Fibroblast of skin of left quadriceps (primary cell): ENCODE results near the gene PWWP2A.
"Not testable (repeated sequence)": the region's sequence is repeated elsewhere in the genome, so short reads cannot be mapped to it uniquely, and the experiment has no call there.

Experiments used
- DNase-seq, 2 experiments: peaks; one replicate each; pipeline ENCODE4 v3.0.0-alpha.2; 2013; ENCODE audit warnings: low read depth in 2 of 2

PWWP2A gene

DNA sequence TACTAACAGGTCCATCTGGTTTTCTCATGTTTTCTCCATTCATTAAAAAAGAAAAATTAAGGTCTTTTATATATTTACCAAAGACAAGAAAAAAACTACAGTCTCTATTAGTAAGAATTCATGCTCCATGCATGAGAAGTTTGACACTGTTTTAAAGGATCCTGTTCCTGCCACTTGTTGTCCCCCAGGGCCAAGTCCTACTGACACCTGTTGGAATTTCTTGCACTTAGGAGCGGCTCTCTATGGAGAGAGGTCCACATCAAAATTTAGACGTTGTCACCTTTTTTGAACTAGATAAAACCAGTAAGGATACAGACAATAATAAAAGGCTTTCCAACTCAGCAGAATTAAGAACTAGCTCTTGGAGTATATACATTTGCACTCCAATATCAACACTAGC lies 42.3 kb downstream of the PWWP2A start:
- DNase-seq, result no peak

DNA sequence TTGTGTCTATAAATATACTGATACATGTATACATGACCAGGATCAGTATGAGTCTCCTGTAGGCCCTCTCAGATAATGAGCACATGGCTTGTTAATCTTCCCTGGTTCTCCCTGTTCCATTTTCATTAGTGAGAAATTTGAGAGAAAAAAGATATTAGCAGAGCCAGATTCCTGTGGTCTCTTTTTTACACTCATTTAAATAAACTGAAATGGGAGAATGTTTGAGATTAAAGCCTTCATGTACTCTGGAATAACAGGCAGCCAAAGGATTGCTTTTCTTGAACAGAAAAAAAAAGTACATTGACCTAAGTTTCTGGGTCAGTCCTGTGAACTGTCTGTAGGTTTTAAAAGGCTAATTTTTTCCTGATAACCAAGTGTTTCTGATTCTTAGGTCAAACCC lies 44.2 kb downstream of the PWWP2A start:
- DNase-seq, result no peak

DNA sequence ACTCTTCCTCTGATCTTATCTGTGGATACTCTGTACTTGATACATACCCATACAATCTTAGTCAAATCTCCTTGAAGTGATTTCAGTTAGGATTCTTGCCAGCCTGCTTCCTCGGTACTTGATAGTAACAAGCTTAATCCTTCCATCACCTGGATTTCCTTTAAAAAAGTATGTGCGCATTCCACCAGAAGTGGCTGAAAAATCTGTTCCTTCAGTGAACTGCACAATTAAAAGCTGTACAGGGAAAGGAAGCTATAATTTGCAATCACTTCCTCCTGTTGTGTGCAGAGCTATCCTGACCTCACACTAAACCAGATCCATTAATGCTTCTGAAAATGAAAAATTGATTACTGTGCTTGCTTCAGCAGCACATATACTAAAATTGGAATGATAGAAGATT lies 47.3 kb downstream of the PWWP2A start:
- no peak for DNase-seq

DNA sequence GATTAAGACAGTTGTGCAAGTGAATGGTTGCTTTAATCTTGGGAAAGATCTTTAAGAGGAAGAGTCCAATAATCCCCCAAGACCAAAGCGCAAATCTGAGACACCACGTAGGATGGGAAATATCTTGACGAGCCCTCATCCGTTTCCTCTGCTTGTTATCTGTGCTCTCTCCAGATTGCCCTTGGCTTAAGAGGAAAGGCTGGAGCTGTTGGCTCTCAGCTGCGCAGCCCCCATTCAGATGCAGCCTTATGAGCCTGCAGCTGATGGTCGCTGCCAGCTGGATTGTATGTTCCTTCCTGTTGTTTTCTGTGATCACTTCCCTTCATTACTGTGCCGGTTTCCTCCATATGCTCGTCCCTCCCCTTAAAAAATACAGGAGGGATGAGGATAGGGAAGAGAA lies 47.7 kb downstream of the PWWP2A start:
- DNase-seq, result no peak

DNA sequence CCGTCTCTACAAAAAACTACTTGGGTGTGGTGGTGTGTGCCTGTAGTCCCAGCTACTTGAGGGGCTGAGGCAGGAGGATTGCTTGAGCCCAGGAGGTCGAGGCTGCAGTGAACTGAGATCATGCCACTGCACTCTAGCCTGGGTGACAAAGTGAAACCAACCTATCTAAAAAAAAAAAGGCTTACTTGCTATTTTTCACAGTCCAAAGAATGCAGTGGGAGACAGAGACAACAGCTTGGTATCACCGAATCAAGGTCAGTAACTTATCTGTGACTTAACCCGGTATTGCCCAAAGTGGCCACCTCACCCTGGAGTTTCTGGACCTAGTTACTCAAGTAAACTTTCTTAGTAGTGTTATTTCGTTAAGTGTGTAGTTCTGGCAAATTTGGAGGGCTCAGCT lies 50.1 kb downstream of the PWWP2A start:
- not testable (repeated sequence) for DNase-seq

DNA sequence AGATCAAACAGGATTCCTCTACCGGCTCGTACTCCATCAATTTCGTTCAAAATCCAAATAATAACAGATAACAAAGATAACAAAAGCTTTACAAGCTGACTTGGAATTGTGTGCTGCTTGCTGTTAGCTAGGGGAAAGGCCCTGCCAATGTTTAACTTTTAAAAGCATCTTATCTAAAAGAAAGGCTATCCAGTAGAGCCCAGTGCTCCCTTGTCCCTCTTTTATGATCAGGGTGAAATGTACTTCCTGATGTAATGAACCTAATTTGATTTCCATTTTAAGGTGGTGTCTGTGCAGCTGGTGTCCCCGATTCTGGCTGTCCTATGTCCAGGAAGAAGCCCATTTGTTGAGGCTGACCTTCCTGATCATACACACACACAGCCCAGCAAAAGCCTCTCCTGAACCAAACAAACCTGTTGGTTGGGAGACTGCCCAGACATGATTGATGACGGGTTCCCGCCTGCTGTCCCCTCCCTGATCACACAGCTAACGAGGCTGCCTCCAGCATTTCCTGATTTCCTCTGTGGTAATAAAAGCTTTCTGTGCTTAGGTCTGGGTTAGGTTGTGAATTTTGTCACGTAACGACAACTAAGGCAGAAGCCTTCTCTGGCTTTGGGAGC lies 54.1 kb downstream of the PWWP2A start:
- no peak for DNase-seq

DNA sequence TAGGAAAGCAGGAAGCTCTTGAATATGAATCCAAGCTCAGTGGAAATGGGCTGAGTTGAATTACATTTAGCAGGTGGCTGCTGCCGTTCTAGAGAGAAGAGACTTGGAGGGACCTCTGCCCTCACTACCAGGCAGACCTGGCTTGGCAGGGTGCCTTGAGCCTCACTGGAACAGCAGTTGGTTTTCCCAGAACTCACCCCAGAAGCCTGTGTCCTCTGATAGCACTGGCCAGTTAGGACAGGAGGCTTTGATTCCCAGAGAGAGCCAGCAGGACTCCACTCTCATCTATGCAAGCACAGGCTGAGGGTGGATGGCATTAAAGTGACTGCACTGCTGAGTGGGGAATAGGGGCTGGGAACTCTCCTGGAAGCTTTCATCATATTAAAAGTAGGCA lies 54.8 kb downstream of the PWWP2A start:
- DNase-seq, result no peak

DNA sequence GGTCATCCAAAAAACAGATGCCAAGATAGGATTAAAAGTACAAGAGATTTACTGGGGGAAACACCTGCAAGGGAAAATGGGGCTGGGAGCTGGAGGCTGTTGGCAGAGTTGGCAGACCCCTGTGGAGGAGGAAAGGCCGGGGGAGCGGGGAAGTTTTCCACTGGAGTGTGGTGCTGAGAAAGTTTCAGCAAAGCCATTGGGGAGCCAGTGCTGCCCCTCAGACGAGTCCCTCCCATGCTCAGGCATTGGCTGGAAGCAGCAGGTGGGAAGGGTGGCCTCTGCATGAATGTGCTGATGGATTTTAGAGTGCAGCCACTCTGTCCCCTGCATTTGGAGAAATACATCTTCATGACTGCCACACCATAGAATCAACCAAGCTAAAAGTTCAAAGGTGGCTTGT lies 57.5 kb downstream of the PWWP2A start:
- no peak for DNase-seq

DNA sequence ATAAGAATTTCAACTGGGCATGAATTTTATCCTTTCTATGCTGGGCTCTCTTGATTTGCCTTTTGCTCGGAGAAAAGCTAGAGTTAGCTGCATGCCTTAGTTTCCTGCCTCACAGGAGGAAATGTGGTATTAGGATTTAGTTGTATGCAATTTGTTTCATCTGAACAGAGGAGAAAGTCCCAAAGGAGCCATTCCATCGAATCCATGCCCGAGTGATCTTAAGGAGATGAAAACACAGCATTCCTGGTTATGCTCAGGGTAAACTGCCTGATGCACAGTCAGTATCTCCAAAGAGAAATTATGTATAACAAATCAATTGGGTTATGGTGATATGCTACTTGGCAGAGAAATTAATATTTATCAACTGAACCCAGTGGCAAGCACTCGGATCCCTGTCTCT lies 59.2 kb downstream of the PWWP2A start:
- no peak for DNase-seq

DNA sequence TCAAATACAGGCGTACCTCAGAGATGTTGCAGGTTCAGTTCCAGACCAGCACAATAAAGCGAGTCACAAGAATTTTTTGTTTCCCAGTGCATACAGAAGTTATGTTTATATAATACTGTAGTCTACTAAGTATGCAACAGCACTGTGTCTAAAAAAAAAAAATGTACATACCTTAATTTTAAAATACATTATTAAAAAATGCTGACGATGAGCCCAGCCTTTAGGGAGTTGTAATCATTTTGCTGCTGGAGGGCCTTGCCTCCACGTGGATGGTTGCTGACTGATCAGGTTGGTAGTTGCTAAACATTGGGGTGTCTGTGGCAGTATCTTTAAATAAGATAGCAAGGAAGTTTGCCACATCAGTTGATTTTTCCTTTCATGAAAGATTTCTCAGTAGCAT lies 62.0 kb downstream of the PWWP2A start:
- no peak for DNase-seq

DNA sequence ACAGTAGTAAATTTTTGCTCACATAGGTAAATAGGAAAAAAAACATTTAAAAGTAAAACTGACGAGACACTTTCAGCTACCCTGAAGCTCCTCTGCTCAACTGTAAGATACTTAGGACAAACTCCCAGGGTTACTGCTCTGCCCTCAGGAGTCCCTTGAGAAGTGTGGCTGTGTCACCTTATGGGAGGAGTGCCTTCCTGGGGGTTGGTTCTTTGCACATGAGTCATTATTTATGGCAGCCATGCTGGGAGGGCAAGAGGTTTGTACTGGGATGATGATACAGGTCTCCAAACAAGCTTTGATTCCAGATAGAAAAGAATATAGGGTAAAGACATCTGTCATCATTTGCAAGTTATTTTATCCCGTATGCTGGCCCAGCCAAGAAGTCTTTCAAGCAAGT lies 64.4 kb downstream of the PWWP2A start:
- no peak for DNase-seq

DNA sequence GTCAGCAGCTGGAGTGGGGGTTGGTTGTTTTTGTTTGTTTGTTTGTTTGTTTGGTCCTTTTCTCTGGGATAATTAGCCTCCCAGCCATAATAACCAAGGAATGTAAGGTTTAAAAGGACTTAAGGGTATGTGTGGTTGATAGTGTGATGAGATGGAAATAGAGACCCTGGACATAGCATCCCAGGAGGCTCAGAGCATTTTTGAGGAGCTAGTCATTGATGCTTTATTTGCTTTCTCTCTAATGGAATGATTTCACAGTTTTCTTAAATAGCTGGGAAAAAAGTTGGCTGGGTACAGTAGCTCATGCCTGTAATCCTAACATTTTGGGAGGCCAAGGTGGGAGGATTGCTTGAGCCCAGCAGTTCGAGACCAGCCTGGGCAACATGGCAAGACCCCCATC lies 65.2 kb downstream of the PWWP2A start:
- peak in 1 of 2 experiments; percentile 18 for DNase-seq

DNA sequence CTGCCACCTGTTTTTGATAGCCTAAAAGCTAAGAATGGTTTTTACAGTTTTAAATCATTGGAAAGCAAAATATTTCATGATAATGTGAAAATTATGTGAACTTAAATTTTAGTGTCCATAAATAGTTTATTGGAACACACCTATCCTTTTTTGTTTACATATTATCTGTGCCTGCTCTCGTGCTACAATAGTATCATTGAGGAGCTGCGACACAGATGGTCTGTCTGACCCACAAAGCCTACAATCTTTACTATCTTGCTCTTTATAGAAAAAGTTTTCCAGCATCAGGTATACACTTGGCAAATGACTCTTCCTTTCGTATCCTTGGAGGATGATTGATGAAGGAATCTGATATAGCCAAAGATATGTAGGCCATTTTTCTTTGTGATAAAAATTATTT lies 70.2 kb downstream of the PWWP2A start:
- DNase-seq, result no peak

DNA sequence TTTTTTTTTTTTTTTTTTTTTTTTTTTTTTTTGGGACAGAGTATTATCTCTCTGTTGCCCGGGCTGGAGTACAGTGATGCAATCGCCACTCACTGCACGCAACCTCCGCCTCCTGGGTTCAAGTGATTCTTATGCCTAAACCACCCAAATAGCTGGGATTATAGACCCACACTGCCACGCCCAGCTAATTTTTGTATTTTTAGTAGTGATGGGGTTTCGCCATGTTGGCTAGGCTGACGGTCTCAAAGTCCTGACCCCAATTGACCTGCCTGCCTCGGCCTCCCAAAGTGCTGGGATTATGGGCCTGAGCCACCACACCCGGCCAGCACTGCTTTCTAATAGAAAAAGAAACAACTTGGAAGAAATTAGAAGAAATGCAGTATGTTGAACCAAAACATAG lies 71.1 kb downstream of the PWWP2A start:
- no peak for DNase-seq

DNA sequence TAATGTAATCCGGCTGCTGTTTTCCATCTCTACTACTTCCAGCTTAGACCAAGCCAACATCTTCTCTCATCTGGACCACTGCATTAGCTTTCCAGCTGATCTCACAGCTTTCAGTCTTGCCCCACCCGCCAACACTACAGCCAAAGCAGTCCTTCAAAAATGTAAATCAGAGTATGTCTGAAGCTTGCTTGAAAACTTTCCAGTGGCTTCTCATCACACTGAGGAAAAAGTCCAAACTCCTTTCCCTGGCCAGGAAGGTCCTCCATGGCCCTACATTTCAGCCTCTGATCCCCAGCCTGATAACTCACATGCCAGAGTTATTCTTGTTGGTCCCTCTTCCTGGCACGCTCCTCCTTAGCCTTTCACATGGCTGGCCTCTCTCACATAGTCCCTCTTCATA lies 71.8 kb downstream of the PWWP2A start:
- DNase-seq, result no peak

DNA sequence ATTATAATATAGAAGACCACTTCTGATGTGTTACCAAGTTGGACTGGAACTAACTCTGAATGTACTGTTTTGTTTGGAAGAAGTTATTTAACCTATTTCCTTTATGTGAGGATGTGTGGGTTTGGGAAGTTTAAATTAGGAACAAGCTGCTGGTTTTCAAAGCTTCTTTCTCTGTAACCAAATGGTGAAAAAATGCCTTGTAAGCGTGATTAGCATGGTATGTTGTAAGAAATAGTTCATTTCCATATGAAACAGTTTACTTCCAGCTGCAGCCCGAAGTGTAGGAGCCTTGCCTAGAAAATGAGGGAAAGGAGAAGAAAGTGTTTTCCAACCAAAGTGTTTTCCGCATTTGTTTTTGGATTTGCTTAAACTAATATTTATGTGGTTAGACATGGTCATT lies 74.3 kb downstream of the PWWP2A start:
- DNase-seq, result peak in 1 of 2 experiments; percentile 28

DNA sequence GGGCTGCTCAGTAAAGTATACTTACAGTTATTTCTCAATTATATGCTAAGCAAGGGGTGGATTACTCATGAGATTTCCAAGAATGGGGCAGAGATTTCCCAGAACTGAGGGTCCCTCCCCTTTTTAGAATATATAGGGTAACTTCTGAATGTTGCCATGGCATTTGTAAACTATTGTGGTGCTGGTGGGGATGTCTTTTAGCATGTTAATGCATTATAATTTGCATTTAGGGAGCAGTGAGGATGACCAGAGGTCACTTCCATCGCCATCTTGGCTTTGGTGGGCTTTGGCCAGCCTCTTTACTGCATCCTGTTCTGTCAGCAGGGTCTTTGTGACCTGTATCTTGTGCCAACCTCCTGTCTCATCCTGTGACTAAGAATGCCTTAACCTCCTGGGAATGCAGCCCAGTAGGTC lies 74.9 kb downstream of the PWWP2A start:
- no peak for DNase-seq

DNA sequence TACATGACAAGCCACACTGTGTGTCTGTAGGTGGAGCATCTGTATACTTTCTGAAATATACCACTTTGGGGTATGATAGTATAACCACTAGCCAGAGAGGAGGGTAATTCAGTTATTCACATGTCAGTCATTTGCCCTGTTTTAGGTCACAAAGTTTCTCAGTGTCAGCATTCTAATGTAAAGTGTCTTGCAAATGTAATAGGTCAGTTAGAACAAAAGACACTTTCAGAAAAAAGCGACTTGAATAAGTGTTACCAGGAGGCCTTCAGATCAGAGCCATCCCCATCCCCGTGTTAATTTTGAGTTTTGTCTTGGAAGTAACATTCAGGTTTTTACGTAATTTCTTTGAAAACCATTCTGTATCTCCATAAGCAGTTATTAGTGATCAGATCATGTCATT lies 76.6 kb downstream of the PWWP2A start:
- DNase-seq, result no peak
